RWPE1 (cell line): Measurements from ENCODE around the gene ABRACL.
"Not testable (repeated sequence)": the region's sequence is repeated elsewhere in the genome, so short reads cannot be mapped to it uniquely, and the experiment has no call there.

ENCODE experiments used
- CTCF ChIA-PET: fragments of 350-600 bp; sonication (Branson Sonifier 250); formaldehyde crosslinking; extraction: SDS; loops from one replicate; lab custom pipeline; 2021; lab: Yijun Ruan, JAX
- POLR2A ChIA-PET: fragments of 400-600 bp; formaldehyde crosslinking; extraction: SDS; loops from one replicate; lab custom pipeline; 2020; ENCODE audit warnings: antibody characterized with exemption; ENCODE audit not compliant: low non-redundant PET; lab: Yijun Ruan, JAX
- DNase-seq: peaks from one replicate; pipeline ENCODE4 v3.0.0; 2012; ENCODE audit warnings: low spot score
- H3K27ac ChIP-seq: fragments of 450-650 bp; 2 replicates; pipeline ENCODE4 v1.5.1; 2017
- TF ChIP-seq, protein P1 (sequence below): fragments of 450-650 bp; conservative IDR thresholded peaks from 2 replicates; pipeline ENCODE4 v1.5.1; 2017; ENCODE audit warnings: low read depth, mild to moderate bottlenecking

ABRACL gene

DNA sequence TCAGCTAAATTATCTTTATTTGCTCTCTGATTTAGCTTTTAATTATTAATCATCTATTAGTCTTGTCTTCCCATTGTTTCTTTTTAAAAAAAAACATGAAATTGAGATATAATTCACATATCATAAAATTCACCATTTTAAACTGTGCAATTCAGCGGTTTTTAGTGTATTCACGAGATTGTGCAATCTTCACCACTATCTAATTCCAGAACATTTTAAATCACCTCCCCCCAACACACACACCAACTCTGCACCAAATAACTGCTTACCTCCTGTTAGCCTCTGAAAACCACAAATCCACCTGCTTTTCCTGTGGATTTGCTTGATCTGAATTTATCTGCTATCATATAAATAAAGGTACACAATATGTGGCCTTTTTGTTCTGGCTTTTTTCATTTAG, 8.8 kb upstream of the ABRACL start:
- ChIA-PET CTCF (no interaction called here), POLR2A (no interaction called here)
- TF ChIP-seq, protein P1, sequence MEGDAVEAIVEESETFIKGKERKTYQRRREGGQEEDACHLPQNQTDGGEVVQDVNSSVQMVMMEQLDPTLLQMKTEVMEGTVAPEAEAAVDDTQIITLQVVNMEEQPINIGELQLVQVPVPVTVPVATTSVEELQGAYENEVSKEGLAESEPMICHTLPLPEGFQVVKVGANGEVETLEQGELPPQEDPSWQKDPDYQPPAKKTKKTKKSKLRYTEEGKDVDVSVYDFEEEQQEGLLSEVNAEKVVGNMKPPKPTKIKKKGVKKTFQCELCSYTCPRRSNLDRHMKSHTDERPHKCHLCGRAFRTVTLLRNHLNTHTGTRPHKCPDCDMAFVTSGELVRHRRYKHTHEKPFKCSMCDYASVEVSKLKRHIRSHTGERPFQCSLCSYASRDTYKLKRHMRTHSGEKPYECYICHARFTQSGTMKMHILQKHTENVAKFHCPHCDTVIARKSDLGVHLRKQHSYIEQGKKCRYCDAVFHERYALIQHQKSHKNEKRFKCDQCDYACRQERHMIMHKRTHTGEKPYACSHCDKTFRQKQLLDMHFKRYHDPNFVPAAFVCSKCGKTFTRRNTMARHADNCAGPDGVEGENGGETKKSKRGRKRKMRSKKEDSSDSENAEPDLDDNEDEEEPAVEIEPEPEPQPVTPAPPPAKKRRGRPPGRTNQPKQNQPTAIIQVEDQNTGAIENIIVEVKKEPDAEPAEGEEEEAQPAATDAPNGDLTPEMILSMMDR = no peak
- no peak overlapping the region for H3K27ac ChIP-seq
- DNase-seq = no peak

DNA sequence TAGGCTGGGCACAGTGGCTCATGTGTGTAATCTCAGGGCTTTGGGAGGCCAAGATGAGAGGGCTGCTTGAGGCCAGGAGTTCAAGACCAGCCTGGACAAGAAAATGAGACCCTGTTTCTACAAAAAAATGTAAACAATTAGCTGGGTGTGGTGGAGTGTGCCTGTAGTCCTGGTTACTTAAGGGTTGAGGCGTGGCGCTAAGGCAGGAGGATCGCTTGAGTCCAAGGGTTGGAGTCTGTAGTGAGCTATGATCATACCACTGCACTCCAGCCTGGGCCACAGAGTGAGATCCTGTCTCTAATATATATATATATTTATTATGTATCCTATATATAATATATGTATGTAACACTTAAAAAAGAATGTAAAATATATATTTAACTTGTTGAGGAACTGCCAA, 7.9 kb upstream of the ABRACL start:
- ChIA-PET POLR2A (no interaction called here), CTCF (no interaction called here)
- H3K27ac ChIP-seq = no peak overlapping the region
- DNase-seq = no peak
- TF ChIP-seq, protein P1 = no peak

DNA sequence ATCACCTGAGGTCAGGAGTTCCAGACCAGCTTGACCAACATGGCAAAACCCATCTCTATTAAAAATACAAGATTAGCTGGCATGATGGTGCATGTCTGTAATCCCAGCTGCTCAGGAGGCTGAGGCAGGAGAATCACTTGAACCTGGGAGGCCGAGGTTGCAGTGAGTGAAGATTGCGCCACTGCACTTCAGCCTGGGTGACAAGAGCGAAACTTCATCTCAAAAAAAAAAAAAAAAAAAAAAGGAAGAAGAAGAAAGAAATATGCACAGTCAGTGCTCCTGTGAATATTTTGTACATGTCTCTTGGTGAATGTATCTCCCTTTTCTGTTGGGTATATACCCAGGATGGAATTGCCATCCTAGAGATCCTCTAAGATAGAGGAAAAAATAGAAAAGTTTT, 3.1 kb upstream of the ABRACL start:
- POLR2A ChIA-PET, DNase-seq, CTCF ChIA-PET, H3K27ac ChIP-seq: not testable (repeated sequence)

DNA sequence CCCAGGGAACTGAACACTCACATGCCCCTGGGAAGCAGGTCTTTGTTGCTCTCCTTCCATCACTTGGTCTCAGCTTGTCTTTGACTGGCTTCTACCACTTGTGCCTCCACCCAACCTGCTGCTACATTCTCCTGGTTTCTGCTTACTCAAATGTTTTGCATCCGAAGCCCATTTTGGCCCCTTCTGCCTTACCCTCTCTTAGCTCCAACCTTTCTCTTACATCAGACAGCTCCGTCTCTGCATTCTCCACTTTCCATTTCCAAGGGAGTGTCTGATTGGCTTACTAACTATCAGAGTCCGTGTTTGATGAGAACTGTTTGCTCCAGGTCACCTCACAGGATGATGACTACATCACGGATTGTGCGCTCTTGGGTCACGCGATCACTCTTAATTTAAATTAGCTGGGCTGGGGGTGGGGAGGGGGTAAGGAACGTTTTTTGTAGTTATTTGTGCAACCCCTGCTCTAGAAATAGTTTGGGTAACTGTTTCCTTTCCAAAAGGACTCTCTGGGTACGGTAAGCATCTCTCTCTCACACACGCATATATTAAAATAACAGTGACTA, 844 bp upstream of the ABRACL start:
- ChIA-PET POLR2A (no interaction called here), CTCF (interaction anchor here (0.7 kb wide), 1 partner anchor 111 kb away, joined by 3 read pairs; no protein-coding TSS in a partner anchor)
- TF ChIP-seq, protein P1 = no peak
- DNase-seq = peak; percentile 17
- no peak overlapping the region for H3K27ac ChIP-seq

DNA sequence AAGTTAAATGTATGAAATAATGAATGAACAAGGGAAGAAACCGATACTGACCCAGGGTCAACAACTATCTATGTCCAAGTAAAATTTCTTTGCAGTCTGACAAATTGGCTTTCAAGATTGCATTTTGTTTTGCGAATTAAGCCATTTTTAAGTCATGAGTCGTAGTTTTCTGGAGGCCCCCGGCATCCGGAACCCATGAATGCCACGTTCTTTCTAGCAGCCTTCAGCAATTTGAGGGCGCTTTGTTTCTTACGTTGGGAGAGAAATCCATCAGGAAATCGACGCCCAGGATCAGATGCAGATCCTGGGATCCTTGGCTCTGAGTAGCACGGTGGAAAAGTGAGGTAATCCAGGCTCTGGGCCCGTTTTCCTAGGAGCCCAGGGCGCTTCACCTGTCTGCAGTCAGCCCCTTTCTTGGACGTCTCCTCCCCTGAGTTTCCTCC, 309 bp upstream of the ABRACL start:
- ChIA-PET POLR2A (no interaction called here), CTCF (interaction anchor here (0.7 kb wide), 1 partner anchor 110 kb away, joined by 3 read pairs; no protein-coding TSS in a partner anchor)
- peak overlapping the region; percentile 62 for H3K27ac ChIP-seq
- TF ChIP-seq, protein P1 = no peak
- DNase-seq = peak; percentile 77

DNA sequence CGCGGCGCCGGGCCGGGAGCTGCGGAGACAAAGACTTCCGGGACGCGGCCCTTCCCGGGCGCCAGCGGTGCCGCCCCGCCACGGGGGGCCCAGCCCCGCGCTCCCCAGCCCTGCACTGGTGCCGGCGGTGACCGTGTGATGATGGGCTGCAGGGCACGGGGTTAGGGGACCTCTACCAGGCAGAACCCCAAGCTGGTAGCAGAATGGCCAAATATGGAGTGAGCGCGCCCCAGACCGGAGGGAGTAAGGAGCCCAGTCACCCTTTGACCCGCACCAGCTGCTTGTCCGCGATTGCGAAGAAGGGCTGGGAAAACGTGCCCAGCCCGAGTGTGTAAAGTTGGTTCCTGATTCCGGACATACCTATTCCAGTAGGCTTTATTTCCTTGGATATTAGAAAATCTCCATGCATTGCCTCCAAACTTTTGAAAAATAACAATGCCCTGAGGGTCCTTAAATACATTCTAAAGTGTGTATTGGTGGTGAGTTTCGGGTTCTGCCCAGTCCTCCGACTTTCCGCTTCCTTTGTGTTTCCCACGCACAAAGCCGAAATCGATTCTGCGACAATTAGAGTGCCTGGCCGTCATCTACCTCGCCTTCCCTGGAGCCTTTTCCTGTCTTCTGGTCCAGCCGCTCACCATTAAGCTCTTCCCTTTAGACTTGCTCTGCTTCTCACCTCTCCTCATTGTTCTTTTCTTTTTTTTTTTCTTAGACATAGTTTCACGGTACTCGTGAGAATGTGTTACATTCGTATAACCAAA, 1.1 kb downstream of the ABRACL start:
- DNase-seq = peak; percentile 30
- TF ChIP-seq, protein P1 = no peak
- H3K27ac ChIP-seq = peak overlapping the region; percentile 62
- ChIA-PET POLR2A (no interaction called here), CTCF (interaction anchor here (0.6 to 1.1 kb wide), 2 partner anchors 103 to 129 kb away, joined by 3 to 5 read pairs; no protein-coding TSS in a partner anchor)
